Measurements from ENCODE around the gene COL6A3. TPM values are rescaled to one million over a fixed set of nuclear protein-coding genes. Genes with fewer than 3 reads are reported as not detected.

The COL6A3 gene
- total RNA-seq, 1 experiment from 2014 or later, result 0.07 TPM

GRCh38 chr2:237378650-237379049, 35.3 kb downstream of the COL6A3 start:
- no peaks in the 10 kb centered on the region for H4K20me1 ChIP-seq (ENCODE audit: insufficient read depth, low read depth, low read length)
- no peaks in the 10 kb centered on the region for H3K36me3 ChIP-seq (ENCODE audit: insufficient read depth, low read length)
- H3K9ac ChIP-seq (ENCODE audit: low read length), result no peak overlapping the region
- H2AFZ ChIP-seq (ENCODE audit: low read length), result no peak overlapping the region
- H3K4me1 ChIP-seq (ENCODE audit: low read length), result no peaks in the 10 kb centered on the region
- H3K4me2 ChIP-seq (ENCODE audit: low read depth, low read length, poor library complexity, severe bottlenecking), result no peak overlapping the region
- no peaks in the 10 kb centered on the region for H3K9me3 ChIP-seq (ENCODE audit: low read length)
- no peaks in the 10 kb centered on the region for H3K79me2 ChIP-seq (ENCODE audit: low read length)
- no peak for DNase-seq
- H3K4me3 ChIP-seq (ENCODE audit: low read length), result no peak overlapping the region
- H3K9me2 ChIP-seq (replicated peaks; ENCODE audit: insufficient read depth, low read length), result no peaks in the 10 kb centered on the region
- no peaks in the 10 kb centered on the region for H3K27me3 ChIP-seq (ENCODE audit: low read length)
- H3K27ac ChIP-seq (ENCODE audit: low read length), result no peak overlapping the region

- H3K9me2 ChIP-seq (replicated peaks; ENCODE audit: insufficient read depth, low read length), result no peaks in the 10 kb centered on the region
- H3K4me2 ChIP-seq (ENCODE audit: low read depth, low read length, poor library complexity, severe bottlenecking), result no peak overlapping the region
- H3K4me3 ChIP-seq (ENCODE audit: low read length), result no peak overlapping the region
- no peak overlapping the region for H2AFZ ChIP-seq (ENCODE audit: low read length)
- H3K36me3 ChIP-seq (ENCODE audit: insufficient read depth, low read length), result no peaks in the 10 kb centered on the region
- H3K9me3 ChIP-seq (ENCODE audit: low read length), result no peaks in the 10 kb centered on the region
- H3K27ac ChIP-seq (ENCODE audit: low read length), result no peak overlapping the region
- H3K27me3 ChIP-seq (ENCODE audit: low read length), result no peaks in the 10 kb centered on the region
- no peaks in the 10 kb centered on the region for H4K20me1 ChIP-seq (ENCODE audit: insufficient read depth, low read depth, low read length)
- no peak overlapping the region for H3K9ac ChIP-seq (ENCODE audit: low read length)
- H3K79me2 ChIP-seq (ENCODE audit: low read length), result no peaks in the 10 kb centered on the region
- H3K4me1 ChIP-seq (ENCODE audit: low read length), result no peaks in the 10 kb centered on the region
- no peak for DNase-seq
These were observed 39.5 kb downstream of the COL6A3 start for GRCh38 chr2:237374284-237375060.

GRCh38 chr2:237371856-237372255, 42.1 kb downstream of the COL6A3 start:
- Histone ChIP-seq H2AFZ (ENCODE audit: low read length) (no peak overlapping the region), H3K27me3 (ENCODE audit: low read length) (no peaks in the 10 kb centered on the region), H3K79me2 (ENCODE audit: low read length) (no peaks in the 10 kb centered on the region), H3K9me3 (ENCODE audit: low read length) (no peaks in the 10 kb centered on the region), H3K9me2 (replicated peaks; ENCODE audit: insufficient read depth, low read length) (no peaks in the 10 kb centered on the region), H3K4me3 (ENCODE audit: low read length) (no peak overlapping the region), H3K4me2 (ENCODE audit: low read depth, low read length, poor library complexity, severe bottlenecking) (no peak overlapping the region), H3K9ac (ENCODE audit: low read length) (no peak overlapping the region), H3K36me3 (ENCODE audit: insufficient read depth, low read length) (no peaks in the 10 kb centered on the region), H3K4me1 (ENCODE audit: low read length) (no peaks in the 10 kb centered on the region), H3K27ac (ENCODE audit: low read length) (no peak overlapping the region), H4K20me1 (ENCODE audit: insufficient read depth, low read depth, low read length) (no peaks in the 10 kb centered on the region)
- DNase-seq, result no peak

- Histone ChIP-seq H3K9me3 (ENCODE audit: low read length) (no peaks in the 10 kb centered on the region), H3K79me2 (ENCODE audit: low read length) (no peaks in the 10 kb centered on the region), H3K27ac (ENCODE audit: low read length) (no peak overlapping the region), H3K4me3 (ENCODE audit: low read length) (no peak overlapping the region), H3K27me3 (ENCODE audit: low read length) (no peaks in the 10 kb centered on the region), H3K4me1 (ENCODE audit: low read length) (no peaks in the 10 kb centered on the region), H3K9ac (ENCODE audit: low read length) (no peak overlapping the region), H4K20me1 (ENCODE audit: insufficient read depth, low read depth, low read length) (no peaks in the 10 kb centered on the region), H3K4me2 (ENCODE audit: low read depth, low read length, poor library complexity, severe bottlenecking) (no peak overlapping the region), H2AFZ (ENCODE audit: low read length) (no peak overlapping the region), H3K36me3 (ENCODE audit: insufficient read depth, low read length) (no peaks in the 10 kb centered on the region), H3K9me2 (replicated peaks; ENCODE audit: insufficient read depth, low read length) (no peaks in the 10 kb centered on the region)
- DNase-seq, result no peak
These were observed 48.3 kb downstream of the COL6A3 start for GRCh38 chr2:237365671-237366070.

GRCh38 chr2:237364655-237365054, 49.3 kb downstream of the COL6A3 start:
- no peaks in the 10 kb centered on the region for H3K36me3 ChIP-seq (ENCODE audit: insufficient read depth, low read length)
- no peaks in the 10 kb centered on the region for H3K4me1 ChIP-seq (ENCODE audit: low read length)

GRCh38 chr2:237361194-237362004, 52.6 kb downstream of the COL6A3 start:
- no peak overlapping the region for H2AFZ ChIP-seq (ENCODE audit: low read length)
- no peaks in the 10 kb centered on the region for H3K27me3 ChIP-seq (ENCODE audit: low read length)
- H3K79me2 ChIP-seq (ENCODE audit: low read length), result no peaks in the 10 kb centered on the region
- no peaks in the 10 kb centered on the region for H4K20me1 ChIP-seq (ENCODE audit: insufficient read depth, low read depth, low read length)
- no peak overlapping the region for H3K4me3 ChIP-seq (ENCODE audit: low read length)
- no peak overlapping the region for H3K9ac ChIP-seq (ENCODE audit: low read length)
- no peaks in the 10 kb centered on the region for H3K36me3 ChIP-seq (ENCODE audit: insufficient read depth, low read length)
- H3K27ac ChIP-seq (ENCODE audit: low read length), result no peak overlapping the region
- no peaks in the 10 kb centered on the region for H3K4me1 ChIP-seq (ENCODE audit: low read length)
- H3K4me2 ChIP-seq (ENCODE audit: low read depth, low read length, poor library complexity, severe bottlenecking), result no peak overlapping the region
- no peak for DNase-seq
- H3K9me3 ChIP-seq (ENCODE audit: low read length), result no peaks in the 10 kb centered on the region
- H3K9me2 ChIP-seq (replicated peaks; ENCODE audit: insufficient read depth, low read length), result no peaks in the 10 kb centered on the region

More at GRCh38 chr2:237364655-237365054, 49.3 kb downstream of the COL6A3 start:
- DNase-seq, result no peak
- Histone ChIP-seq H3K27ac (ENCODE audit: low read length) (no peak overlapping the region), H3K27me3 (ENCODE audit: low read length) (no peaks in the 10 kb centered on the region), H3K9me2 (replicated peaks; ENCODE audit: insufficient read depth, low read length) (no peaks in the 10 kb centered on the region), H3K9ac (ENCODE audit: low read length) (no peak overlapping the region), H2AFZ (ENCODE audit: low read length) (no peak overlapping the region), H3K4me2 (ENCODE audit: low read depth, low read length, poor library complexity, severe bottlenecking) (no peak overlapping the region), H4K20me1 (ENCODE audit: insufficient read depth, low read depth, low read length) (no peaks in the 10 kb centered on the region), H3K9me3 (ENCODE audit: low read length) (no peaks in the 10 kb centered on the region), H3K4me3 (ENCODE audit: low read length) (no peak overlapping the region), H3K79me2 (ENCODE audit: low read length) (no peaks in the 10 kb centered on the region)

GRCh38 chr2:237359894-237360780, 53.8 kb downstream of the COL6A3 start:
- no peak overlapping the region for H3K27ac ChIP-seq (ENCODE audit: low read length)
- no peaks in the 10 kb centered on the region for H3K36me3 ChIP-seq (ENCODE audit: insufficient read depth, low read length)
- H3K79me2 ChIP-seq (ENCODE audit: low read length), result no peaks in the 10 kb centered on the region
- no peaks in the 10 kb centered on the region for H3K4me1 ChIP-seq (ENCODE audit: low read length)
- H2AFZ ChIP-seq (ENCODE audit: low read length), result no peak overlapping the region
- H4K20me1 ChIP-seq (ENCODE audit: insufficient read depth, low read depth, low read length), result no peaks in the 10 kb centered on the region
- no peak overlapping the region for H3K4me2 ChIP-seq (ENCODE audit: low read depth, low read length, poor library complexity, severe bottlenecking)
- no peak overlapping the region for H3K4me3 ChIP-seq (ENCODE audit: low read length)
- no peaks in the 10 kb centered on the region for H3K9me3 ChIP-seq (ENCODE audit: low read length)
- H3K27me3 ChIP-seq (ENCODE audit: low read length), result no peaks in the 10 kb centered on the region
- H3K9ac ChIP-seq (ENCODE audit: low read length), result no peak overlapping the region
- DNase-seq, result no peak
- H3K9me2 ChIP-seq (replicated peaks; ENCODE audit: insufficient read depth, low read length), result no peaks in the 10 kb centered on the region

- Histone ChIP-seq H3K27ac (ENCODE audit: low read length) (no peak overlapping the region), H3K4me1 (ENCODE audit: low read length) (no peaks in the 10 kb centered on the region), H2AFZ (ENCODE audit: low read length) (no peak overlapping the region), H3K27me3 (ENCODE audit: low read length) (no peaks in the 10 kb centered on the region), H3K9ac (ENCODE audit: low read length) (no peak overlapping the region), H3K4me2 (ENCODE audit: low read depth, low read length, poor library complexity, severe bottlenecking) (no peak overlapping the region), H3K9me2 (replicated peaks; ENCODE audit: insufficient read depth, low read length) (no peaks in the 10 kb centered on the region), H4K20me1 (ENCODE audit: insufficient read depth, low read depth, low read length) (no peaks in the 10 kb centered on the region), H3K36me3 (ENCODE audit: insufficient read depth, low read length) (no peaks in the 10 kb centered on the region), H3K79me2 (ENCODE audit: low read length) (no peaks in the 10 kb centered on the region), H3K9me3 (ENCODE audit: low read length) (no peaks in the 10 kb centered on the region), H3K4me3 (ENCODE audit: low read length) (no peak overlapping the region)
- DNase-seq, result no peak
These were observed 54.5 kb downstream of the COL6A3 start for GRCh38 chr2:237359518-237359840.

Measured in Karpas-422 (cell line).